ENCODE measurements around the gene ITGB1BP1. TPM values are rescaled to one million over a fixed set of nuclear protein-coding genes. Genes with fewer than 3 reads are reported as not detected.

Gene ITGB1BP1
- total RNA-seq, 1 experiment from 2014 or later, result 32.7 TPM

DNA sequence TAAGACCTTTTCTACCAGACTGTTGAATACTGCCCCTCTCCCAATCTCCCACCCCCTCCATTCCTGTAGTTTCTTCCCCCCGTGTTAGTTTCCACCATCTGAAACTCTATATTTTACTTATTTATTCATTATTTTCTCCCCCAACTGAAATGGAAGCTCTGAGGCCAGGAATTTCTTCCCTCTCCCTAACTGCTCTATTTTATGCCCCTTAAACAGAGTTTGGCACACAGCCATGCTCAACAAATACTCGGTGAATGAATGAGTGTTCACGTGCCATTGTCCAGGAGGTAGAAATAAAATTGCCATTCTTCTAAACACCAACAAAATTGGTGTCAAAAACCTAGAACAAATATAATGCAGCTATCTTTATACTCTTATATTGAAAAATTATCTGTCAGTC is 5.6 kb downstream of the ITGB1BP1 start:
- ChIA-PET POLR2A (interaction anchor here (0.6 kb wide), 1 partner anchor 16 kb away, joined by 3 read pairs; no protein-coding TSS in a partner anchor), CTCF (interaction anchor here (1.3 kb wide), 1 partner anchor 278 kb away, joined by 3 read pairs; no protein-coding TSS in a partner anchor)
- no peaks in the 10 kb centered on the region; the same call in 1 of the 2 replicates for H3K36me3 Mint-ChIP-seq
- DNase-seq (ENCODE audit: low spot score), result no peak
- peaks cover 9% of the 10 kb centered on the region for H3K4me1 Mint-ChIP-seq
- no peak overlapping the region for H3K27ac Mint-ChIP-seq
- H3K4me3 Mint-ChIP-seq, result no peak overlapping the region
- H3K27me3 Mint-ChIP-seq (ENCODE audit: low read depth), result peaks cover 11% of the 10 kb centered on the region; the same call in 1 of the 2 replicates
- H3K9me3 Mint-ChIP-seq, result no peaks in the 10 kb centered on the region
- ATAC-seq, result no peak
- no peak for TF ChIP-seq SMAD4 (CRISPR knock-in tag; IDR thresholded peaks at IDR 0.05)
- TF ChIP-seq ZNF121 (CRISPR knock-in tag; IDR thresholded peaks at IDR 0.05), result no peak
- TF ChIP-seq ZNF671 (CRISPR knock-in tag; IDR thresholded peaks at IDR 0.05), result no peak
- no peak for TF ChIP-seq SOX15 (CRISPR knock-in tag; IDR thresholded peaks at IDR 0.05)

DNA sequence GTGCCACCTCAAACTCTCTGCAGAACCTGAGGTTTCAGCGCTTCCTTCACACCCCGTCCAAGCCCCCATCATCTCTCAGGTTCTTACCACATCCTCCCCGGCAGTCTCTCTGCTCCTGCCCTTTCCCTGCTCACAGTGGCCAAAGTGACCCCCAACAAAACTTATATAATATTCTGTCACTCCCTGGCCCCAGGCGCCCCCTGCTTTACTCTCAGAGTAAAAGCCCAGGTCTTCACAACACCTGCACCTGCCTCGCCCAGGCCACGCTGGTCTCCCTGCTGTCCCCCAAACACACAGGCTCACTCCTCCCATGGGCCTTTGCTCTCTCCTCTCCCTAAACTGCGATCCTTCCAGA is 6.4 kb downstream of the ITGB1BP1 start:
- DNase-seq (ENCODE audit: low spot score), result peak; percentile 30
- Mint-ChIP-seq H3K4me1 (peaks cover 4% of the 10 kb centered on the region), H3K27ac (peak overlapping the region; percentile 69), H3K4me3 (no peak overlapping the region), H3K27me3 (ENCODE audit: low read depth) (peaks cover 4% of the 10 kb centered on the region; the same call in 1 of the 2 replicates), H3K36me3 (peaks cover 4% of the 10 kb centered on the region), H3K9me3 (no peaks in the 10 kb centered on the region)
- TF ChIP-seq ESRRA (CRISPR knock-in tag; IDR thresholded peaks at IDR 0.05; ENCODE audit: borderline replicate concordance), result no peak
- TF ChIP-seq ZNF416 (CRISPR knock-in tag; IDR thresholded peaks at IDR 0.05), result no peak
- ATAC-seq, result peak; percentile 80
- ChIA-PET CTCF (interaction anchor here (1.3 kb wide), 1 partner anchor 277 kb away, joined by 3 read pairs; no protein-coding TSS in a partner anchor), POLR2A (no interaction called here)

DNA sequence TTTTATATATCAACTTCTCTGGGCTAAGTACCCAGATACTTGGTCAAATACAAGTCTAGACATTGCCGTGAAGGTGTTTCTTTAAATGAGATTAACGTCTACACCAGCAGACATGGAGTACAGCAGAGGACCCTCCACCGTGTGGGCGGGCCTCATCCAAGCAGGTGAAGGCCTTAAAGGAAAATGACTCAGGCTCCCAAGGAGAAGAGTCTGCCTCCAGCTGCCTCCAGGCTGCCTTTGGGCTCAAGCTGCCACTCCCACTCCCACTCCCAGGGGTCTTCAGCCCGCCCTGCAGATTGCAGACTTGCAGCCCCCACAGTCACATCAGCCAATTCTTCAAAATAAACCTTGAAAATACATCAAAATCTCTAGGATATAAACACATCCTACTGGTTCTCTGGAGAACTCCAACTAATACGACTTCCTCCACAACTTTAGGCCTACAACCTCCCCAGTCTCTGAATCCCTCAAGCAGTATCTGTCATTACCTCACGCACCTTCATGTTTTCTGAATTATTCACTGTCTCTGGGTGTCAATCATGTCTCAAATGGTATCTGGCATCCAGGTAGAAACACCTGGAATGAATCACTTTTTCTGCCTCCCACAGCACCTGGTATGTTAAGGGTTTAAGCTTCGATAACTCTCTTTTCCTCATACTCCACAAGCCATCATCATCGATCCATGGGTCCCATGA is 6.9 kb downstream of the ITGB1BP1 start:
- H3K27ac Mint-ChIP-seq, result peak overlapping the region; percentile 69
- TF ChIP-seq EMX1 (CRISPR knock-in tag; IDR thresholded peaks at IDR 0.05) (no peak), TEAD4 (CRISPR knock-in tag; IDR thresholded peaks at IDR 0.05) (no peak), ZNF317 (CRISPR knock-in tag; IDR thresholded peaks at IDR 0.05; ENCODE audit: borderline replicate concordance, low read depth) (no peak), JAZF1 (CRISPR knock-in tag; IDR thresholded peaks at IDR 0.05) (no peak)
- TF ChIP-seq, protein P1, sequence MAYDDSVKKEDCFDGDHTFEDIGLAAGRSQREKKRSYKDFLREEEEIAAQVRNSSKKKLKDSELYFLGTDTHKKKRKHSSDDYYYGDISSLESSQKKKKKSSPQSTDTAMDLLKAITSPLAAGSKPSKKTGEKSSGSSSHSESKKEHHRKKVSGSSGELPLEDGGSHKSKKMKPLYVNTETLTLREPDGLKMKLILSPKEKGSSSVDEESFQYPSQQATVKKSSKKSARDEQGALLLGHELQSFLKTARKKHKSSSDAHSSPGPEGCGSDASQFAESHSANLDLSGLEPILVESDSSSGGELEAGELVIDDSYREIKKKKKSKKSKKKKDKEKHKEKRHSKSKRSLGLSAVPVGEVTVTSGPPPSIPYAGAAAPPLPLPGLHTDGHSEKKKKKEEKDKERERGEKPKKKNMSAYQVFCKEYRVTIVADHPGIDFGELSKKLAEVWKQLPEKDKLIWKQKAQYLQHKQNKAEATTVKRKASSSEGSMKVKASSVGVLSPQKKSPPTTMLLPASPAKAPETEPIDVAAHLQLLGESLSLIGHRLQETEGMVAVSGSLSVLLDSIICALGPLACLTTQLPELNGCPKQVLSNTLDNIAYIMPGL (CRISPR knock-in tag; IDR thresholded peaks at IDR 0.05), result no peak
- TF ChIP-seq, protein P2, sequence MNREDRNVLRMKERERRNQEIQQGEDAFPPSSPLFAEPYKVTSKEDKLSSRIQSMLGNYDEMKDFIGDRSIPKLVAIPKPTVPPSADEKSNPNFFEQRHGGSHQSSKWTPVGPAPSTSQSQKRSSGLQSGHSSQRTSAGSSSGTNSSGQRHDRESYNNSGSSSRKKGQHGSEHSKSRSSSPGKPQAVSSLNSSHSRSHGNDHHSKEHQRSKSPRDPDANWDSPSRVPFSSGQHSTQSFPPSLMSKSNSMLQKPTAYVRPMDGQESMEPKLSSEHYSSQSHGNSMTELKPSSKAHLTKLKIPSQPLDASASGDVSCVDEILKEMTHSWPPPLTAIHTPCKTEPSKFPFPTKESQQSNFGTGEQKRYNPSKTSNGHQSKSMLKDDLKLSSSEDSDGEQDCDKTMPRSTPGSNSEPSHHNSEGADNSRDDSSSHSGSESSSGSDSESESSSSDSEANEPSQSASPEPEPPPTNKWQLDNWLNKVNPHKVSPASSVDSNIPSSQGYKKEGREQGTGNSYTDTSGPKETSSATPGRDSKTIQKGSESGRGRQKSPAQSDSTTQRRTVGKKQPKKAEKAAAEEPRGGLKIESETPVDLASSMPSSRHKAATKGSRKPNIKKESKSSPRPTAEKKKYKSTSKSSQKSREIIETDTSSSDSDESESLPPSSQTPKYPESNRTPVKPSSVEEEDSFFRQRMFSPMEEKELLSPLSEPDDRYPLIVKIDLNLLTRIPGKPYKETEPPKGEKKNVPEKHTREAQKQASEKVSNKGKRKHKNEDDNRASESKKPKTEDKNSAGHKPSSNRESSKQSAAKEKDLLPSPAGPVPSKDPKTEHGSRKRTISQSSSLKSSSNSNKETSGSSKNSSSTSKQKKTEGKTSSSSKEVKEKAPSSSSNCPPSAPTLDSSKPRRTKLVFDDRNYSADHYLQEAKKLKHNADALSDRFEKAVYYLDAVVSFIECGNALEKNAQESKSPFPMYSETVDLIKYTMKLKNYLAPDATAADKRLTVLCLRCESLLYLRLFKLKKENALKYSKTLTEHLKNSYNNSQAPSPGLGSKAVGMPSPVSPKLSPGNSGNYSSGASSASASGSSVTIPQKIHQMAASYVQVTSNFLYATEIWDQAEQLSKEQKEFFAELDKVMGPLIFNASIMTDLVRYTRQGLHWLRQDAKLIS (CRISPR knock-in tag; IDR thresholded peaks at IDR 0.05; ENCODE audit: borderline replicate concordance), result no peak
- TF ChIP-seq, protein P3, sequence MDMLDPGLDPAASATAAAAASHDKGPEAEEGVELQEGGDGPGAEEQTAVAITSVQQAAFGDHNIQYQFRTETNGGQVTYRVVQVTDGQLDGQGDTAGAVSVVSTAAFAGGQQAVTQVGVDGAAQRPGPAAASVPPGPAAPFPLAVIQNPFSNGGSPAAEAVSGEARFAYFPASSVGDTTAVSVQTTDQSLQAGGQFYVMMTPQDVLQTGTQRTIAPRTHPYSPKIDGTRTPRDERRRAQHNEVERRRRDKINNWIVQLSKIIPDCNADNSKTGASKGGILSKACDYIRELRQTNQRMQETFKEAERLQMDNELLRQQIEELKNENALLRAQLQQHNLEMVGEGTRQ (CRISPR knock-in tag; IDR thresholded peaks at IDR 0.05), result no peak
- TF ChIP-seq, protein P4, sequence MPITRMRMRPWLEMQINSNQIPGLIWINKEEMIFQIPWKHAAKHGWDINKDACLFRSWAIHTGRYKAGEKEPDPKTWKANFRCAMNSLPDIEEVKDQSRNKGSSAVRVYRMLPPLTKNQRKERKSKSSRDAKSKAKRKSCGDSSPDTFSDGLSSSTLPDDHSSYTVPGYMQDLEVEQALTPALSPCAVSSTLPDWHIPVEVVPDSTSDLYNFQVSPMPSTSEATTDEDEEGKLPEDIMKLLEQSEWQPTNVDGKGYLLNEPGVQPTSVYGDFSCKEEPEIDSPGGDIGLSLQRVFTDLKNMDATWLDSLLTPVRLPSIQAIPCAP (CRISPR knock-in tag; IDR thresholded peaks at IDR 0.05), result no peak
- TF ChIP-seq, protein P5, sequence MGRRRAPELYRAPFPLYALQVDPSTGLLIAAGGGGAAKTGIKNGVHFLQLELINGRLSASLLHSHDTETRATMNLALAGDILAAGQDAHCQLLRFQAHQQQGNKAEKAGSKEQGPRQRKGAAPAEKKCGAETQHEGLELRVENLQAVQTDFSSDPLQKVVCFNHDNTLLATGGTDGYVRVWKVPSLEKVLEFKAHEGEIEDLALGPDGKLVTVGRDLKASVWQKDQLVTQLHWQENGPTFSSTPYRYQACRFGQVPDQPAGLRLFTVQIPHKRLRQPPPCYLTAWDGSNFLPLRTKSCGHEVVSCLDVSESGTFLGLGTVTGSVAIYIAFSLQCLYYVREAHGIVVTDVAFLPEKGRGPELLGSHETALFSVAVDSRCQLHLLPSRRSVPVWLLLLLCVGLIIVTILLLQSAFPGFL (CRISPR knock-in tag; IDR thresholded peaks at IDR 0.05; ENCODE audit: borderline replicate concordance), result no peak
- TF ChIP-seq, protein P6, sequence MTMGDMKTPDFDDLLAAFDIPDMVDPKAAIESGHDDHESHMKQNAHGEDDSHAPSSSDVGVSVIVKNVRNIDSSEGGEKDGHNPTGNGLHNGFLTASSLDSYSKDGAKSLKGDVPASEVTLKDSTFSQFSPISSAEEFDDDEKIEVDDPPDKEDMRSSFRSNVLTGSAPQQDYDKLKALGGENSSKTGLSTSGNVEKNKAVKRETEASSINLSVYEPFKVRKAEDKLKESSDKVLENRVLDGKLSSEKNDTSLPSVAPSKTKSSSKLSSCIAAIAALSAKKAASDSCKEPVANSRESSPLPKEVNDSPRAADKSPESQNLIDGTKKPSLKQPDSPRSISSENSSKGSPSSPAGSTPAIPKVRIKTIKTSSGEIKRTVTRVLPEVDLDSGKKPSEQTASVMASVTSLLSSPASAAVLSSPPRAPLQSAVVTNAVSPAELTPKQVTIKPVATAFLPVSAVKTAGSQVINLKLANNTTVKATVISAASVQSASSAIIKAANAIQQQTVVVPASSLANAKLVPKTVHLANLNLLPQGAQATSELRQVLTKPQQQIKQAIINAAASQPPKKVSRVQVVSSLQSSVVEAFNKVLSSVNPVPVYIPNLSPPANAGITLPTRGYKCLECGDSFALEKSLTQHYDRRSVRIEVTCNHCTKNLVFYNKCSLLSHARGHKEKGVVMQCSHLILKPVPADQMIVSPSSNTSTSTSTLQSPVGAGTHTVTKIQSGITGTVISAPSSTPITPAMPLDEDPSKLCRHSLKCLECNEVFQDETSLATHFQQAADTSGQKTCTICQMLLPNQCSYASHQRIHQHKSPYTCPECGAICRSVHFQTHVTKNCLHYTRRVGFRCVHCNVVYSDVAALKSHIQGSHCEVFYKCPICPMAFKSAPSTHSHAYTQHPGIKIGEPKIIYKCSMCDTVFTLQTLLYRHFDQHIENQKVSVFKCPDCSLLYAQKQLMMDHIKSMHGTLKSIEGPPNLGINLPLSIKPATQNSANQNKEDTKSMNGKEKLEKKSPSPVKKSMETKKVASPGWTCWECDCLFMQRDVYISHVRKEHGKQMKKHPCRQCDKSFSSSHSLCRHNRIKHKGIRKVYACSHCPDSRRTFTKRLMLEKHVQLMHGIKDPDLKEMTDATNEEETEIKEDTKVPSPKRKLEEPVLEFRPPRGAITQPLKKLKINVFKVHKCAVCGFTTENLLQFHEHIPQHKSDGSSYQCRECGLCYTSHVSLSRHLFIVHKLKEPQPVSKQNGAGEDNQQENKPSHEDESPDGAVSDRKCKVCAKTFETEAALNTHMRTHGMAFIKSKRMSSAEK (CRISPR knock-in tag; IDR thresholded peaks at IDR 0.05; ENCODE audit: borderline replicate concordance), result no peak

More for the DNA sequence above, 6.9 kb downstream of the ITGB1BP1 start:
- POLR2A ChIA-PET, result no interaction called here
- Mint-ChIP-seq H3K36me3 (peaks cover 5% of the 10 kb centered on the region), H3K4me3 (no peak overlapping the region), H3K27me3 (ENCODE audit: low read depth) (no peaks in the 10 kb centered on the region), H3K4me1 (no peaks in the 10 kb centered on the region), H3K9me3 (no peaks in the 10 kb centered on the region)
- CTCF ChIA-PET, result interaction anchor here (1.9 kb wide), 1 partner anchor 273 kb away, joined by 4 read pairs; no protein-coding TSS in a partner anchor
- ATAC-seq (no peak), DNase-seq (ENCODE audit: low spot score) (no peak)
